ENCODE data around the gene AP1M2.
"Not testable (repeated sequence)": the region's sequence is repeated elsewhere in the genome, so short reads cannot be mapped to it uniquely, and the experiment has no call there.

Gene AP1M2

GRCh38 chr19:10548746-10549276, 38.3 kb downstream of the AP1M2 start:
- no peak overlapping the region for H3K27ac ChIP-seq
- no peak for DNase-seq (ENCODE audit: low spot score)
- no peak for TF ChIP-seq CTCF (IDR thresholded peaks at IDR 0.05)
- no peak overlapping the region for H3K4me3 ChIP-seq

GRCh38 chr19:10546817-10547216, 40.3 kb downstream of the AP1M2 start:
- Histone ChIP-seq H3K4me3 (no peak overlapping the region), H3K27ac (no peak overlapping the region)
- no peak for DNase-seq (ENCODE audit: low spot score)
- no peak for TF ChIP-seq CTCF (IDR thresholded peaks at IDR 0.05)

- peak overlapping the region; percentile 89 for H3K4me3 ChIP-seq
- H3K27ac ChIP-seq: peak overlapping the region; percentile 91 to 95
- no peak for DNase-seq (ENCODE audit: low spot score)
- no peak for TF ChIP-seq CTCF (IDR thresholded peaks at IDR 0.05)
Measured at GRCh38 chr19:10544753-10545251, 42.3 kb downstream of the AP1M2 start.

GRCh38 chr19:10544242-10544752, 42.8 kb downstream of the AP1M2 start:
- H3K27ac ChIP-seq: peak overlapping the region; percentile 91 to 95
- no peak for DNase-seq (ENCODE audit: low spot score)
- H3K4me3 ChIP-seq: peak overlapping the region; percentile 89
- TF ChIP-seq CTCF (IDR thresholded peaks at IDR 0.05): no peak

GRCh38 chr19:10543420-10544241, 43.5 kb downstream of the AP1M2 start, which contains the start of gene ATG4D:
ATG4D (plus strand) TSS chr19:10543904; CDS start chr19:10544091, 187 bp downstream.
- no peak for DNase-seq (ENCODE audit: low spot score)
- H3K4me3 ChIP-seq: peak within 1 kb of the TSS; percentile 89
- no peak for TF ChIP-seq CTCF (IDR thresholded peaks at IDR 0.05)
- peak within 1 kb of the TSS; percentile 91 to 95 for H3K27ac ChIP-seq

GRCh38 chr19:10543059-10543419, 44.1 kb downstream of the AP1M2 start:
- no peak for DNase-seq (ENCODE audit: low spot score)
- peak overlapping the region; percentile 89 for H3K4me3 ChIP-seq
- TF ChIP-seq CTCF (IDR thresholded peaks at IDR 0.05): no peak
- H3K27ac ChIP-seq: peak overlapping the region in 1 of 2 donors; percentile 91

GRCh38 chr19:10539016-10539415, 48.1 kb downstream of the AP1M2 start:
- not testable (repeated sequence) for H3K4me3 ChIP-seq; H3K27ac ChIP-seq; DNase-seq (ENCODE audit: low spot score)

Data from coronary artery (tissue), 2 donors.